22Rv1 (cell line): ENCODE data around the gene COL8A1.

Experiments
- H3K27ac ChIP-seq: fragments of 450-650 bp; 2 replicates; pipeline ENCODE4 v1.5.1; 2017
- CTCF ChIP-seq: fragments of 450-650 bp; IDR thresholded peaks from 2 replicates; pipeline ENCODE4 v1.5.1; 2017; ENCODE audit warnings: mild to moderate bottlenecking
- ZFX ChIP-seq: fragments of 450-650 bp; IDR thresholded peaks from 2 replicates; pipeline ENCODE4 v1.6.1; 2017; ENCODE audit warnings: antibody characterized with exemption, borderline replicate concordance

The COL8A1 gene

GRCh38 chr3:99681976-99682375 lies 43.6 kb downstream of the COL8A1 start:
- TF ChIP-seq ZFX (no peak), CTCF (no peak)

GRCh38 chr3:99683465-99683864 lies 45.1 kb downstream of the COL8A1 start:
- TF ChIP-seq ZFX (no peak), CTCF (no peak)
- H3K27ac ChIP-seq = no peak overlapping the region

More at GRCh38 chr3:99681976-99682375, 43.6 kb downstream of the COL8A1 start:
- H3K27ac ChIP-seq = no peak overlapping the region

GRCh38 chr3:99683876-99684275 lies 45.5 kb downstream of the COL8A1 start:
- H3K27ac ChIP-seq = no peak overlapping the region
- TF ChIP-seq ZFX (no peak), CTCF (no peak)

- no peak overlapping the region for H3K27ac ChIP-seq
- TF ChIP-seq ZFX (no peak), CTCF (no peak)
These were observed 46.2 kb downstream of the COL8A1 start for GRCh38 chr3:99684644-99685043.

GRCh38 chr3:99686469-99686868 lies 48.1 kb downstream of the COL8A1 start:
- TF ChIP-seq ZFX = no peak
- no peak for TF ChIP-seq CTCF
- H3K27ac ChIP-seq = no peak overlapping the region

- TF ChIP-seq CTCF (peak; percentile 85), ZFX (no peak)
- no peak overlapping the region for H3K27ac ChIP-seq
These were observed 48.7 kb downstream of the COL8A1 start for GRCh38 chr3:99686955-99687612.

- TF ChIP-seq ZFX (no peak), CTCF (no peak)
These were observed 52.5 kb downstream of the COL8A1 start for GRCh38 chr3:99690761-99691369.

More at GRCh38 chr3:99690761-99691369, 52.5 kb downstream of the COL8A1 start:
- no peak overlapping the region for H3K27ac ChIP-seq
